Loucy (cell line): Measurements from ENCODE around the gene MSMB.
"Not testable (repeated sequence)": the region's sequence is repeated elsewhere in the genome, so short reads cannot be mapped to it uniquely, and the experiment has no call there.

Experiments used
- CTCF ChIP-seq: fragments of 200-600 bp; sonication (generic); conservative IDR thresholded peaks from 2 replicates; pipeline ENCODE4 v1.5.1; 2014; ENCODE audit warnings: mild to moderate bottlenecking, antibody characterized with exemption, low read length
- EZH2phosphoT487 ChIP-seq: fragments of 200-600 bp; IDR thresholded peaks from 2 replicates; pipeline ENCODE4 v1.6.1; 2018; ENCODE audit warnings: antibody characterized with exemption, mild to moderate bottlenecking, moderate library complexity, borderline replicate concordance

- not testable (repeated sequence) for TF ChIP-seq CTCF, EZH2phosphoT487
Observed at GRCh38 chr10:46057927-46058326, 11.9 kb upstream of the MSMB start.
